Mesothelial cell of epicardium (in vitro differentiated cells): ENCODE data around the gene ITPRIPL1. TPM values are rescaled to one million over a fixed set of nuclear protein-coding genes. Genes with fewer than 3 reads are reported as not detected.
A peak's percentile ranks its signal among the peaks of the same experiment; 100 is the strongest.

Experiments
- DNase-seq, 2 experiments: peaks; one replicate each; pipeline ENCODE4 v3.0.0; 2021; ENCODE audit warnings: low spot score in 2 of 2; ENCODE audit not compliant: unreplicated experiment in 2 of 2
- H3K27ac Mint-ChIP-seq: 2 replicates; pipeline ENCODE4 v1.8.0; 2021; ENCODE audit warnings: mixed read lengths
- H3K27me3 Mint-ChIP-seq: 2 replicates; pipeline ENCODE4 v1.8.0; 2021; ENCODE audit warnings: low read depth, mixed read lengths
- H3K36me3 Mint-ChIP-seq: 2 replicates; pipeline ENCODE4 v1.8.0; 2021; ENCODE audit warnings: mixed read lengths
- H3K4me1 Mint-ChIP-seq: 2 replicates; pipeline ENCODE4 v1.8.0; 2021; ENCODE audit warnings: mixed read lengths
- H3K4me3 Mint-ChIP-seq: 2 replicates; pipeline ENCODE4 v1.8.0; 2021; ENCODE audit warnings: mild to moderate bottlenecking, moderate library complexity, mixed read lengths
- H3K9me3 Mint-ChIP-seq: 2 replicates; pipeline ENCODE4 v1.8.0; 2021; ENCODE audit warnings: mixed read lengths
- CTCF ChIP-seq: fragments of 200-600 bp; sonication (generic); IDR thresholded peaks from one replicate; pipeline ENCODE4 v1.5.0; 2021; ENCODE audit warnings: antibody characterized with exemption; ENCODE audit not compliant: unreplicated experiment
- total RNA-seq: library from RNA; stranded (reverse); gene quantifications from 3 replicates; pipeline ENCODE4 v1.2.1, GENCODE V29; 2021

Gene ITPRIPL1
- total RNA-seq, 1 donor from 2014 or later = 8.9 TPM

- TF ChIP-seq CTCF = no peak
- Mint-ChIP-seq H3K4me1 (peaks cover 14% of the 10 kb centered on the region), H3K27me3 (peaks cover 59% of the 10 kb centered on the region), H3K4me3 (peak overlapping the region; percentile 77), H3K27ac (no peak overlapping the region), H3K36me3 (peaks cover 20% of the 10 kb centered on the region), H3K9me3 (no peaks in the 10 kb centered on the region)
- no peak for DNase-seq
Observed at GRCh38 chr2:96323849-96324248, 1.3 kb upstream of the ITPRIPL1 start.

GRCh38 chr2:96324721-96325040 lies 436 bp upstream of the ITPRIPL1 start:
- Mint-ChIP-seq H3K27ac (no peak overlapping the region), H3K9me3 (no peaks in the 10 kb centered on the region), H3K4me1 (peaks cover 20% of the 10 kb centered on the region), H3K36me3 (peaks cover 20% of the 10 kb centered on the region), H3K4me3 (peak overlapping the region; percentile 77), H3K27me3 (peaks cover 53% of the 10 kb centered on the region)
- no peak for TF ChIP-seq CTCF
- no peak for DNase-seq

GRCh38 chr2:96325884-96326255 lies 753 bp downstream of the ITPRIPL1 start:
- Mint-ChIP-seq H3K27ac (peak overlapping the region; percentile 41), H3K27me3 (peaks cover 41% of the 10 kb centered on the region), H3K4me1 (peaks cover 20% of the 10 kb centered on the region), H3K9me3 (no peaks in the 10 kb centered on the region), H3K36me3 (peaks cover 20% of the 10 kb centered on the region), H3K4me3 (peak overlapping the region; percentile 77)
- DNase-seq = no peak
- no peak for TF ChIP-seq CTCF

GRCh38 chr2:96326564-96326963 lies 1.4 kb downstream of the ITPRIPL1 start:
- no peak for DNase-seq
- no peak for TF ChIP-seq CTCF
- Mint-ChIP-seq H3K4me3 (no peak overlapping the region), H3K27ac (peak overlapping the region; percentile 19), H3K9me3 (no peaks in the 10 kb centered on the region), H3K27me3 (peaks cover 34% of the 10 kb centered on the region), H3K36me3 (peaks cover 20% of the 10 kb centered on the region), H3K4me1 (peaks cover 16% of the 10 kb centered on the region)

GRCh38 chr2:96326990-96327820 lies 2.1 kb downstream of the ITPRIPL1 start:
- peaks cover 20% of the 10 kb centered on the region for H3K36me3 Mint-ChIP-seq
- no peaks in the 10 kb centered on the region for H3K9me3 Mint-ChIP-seq
- TF ChIP-seq CTCF = no peak
- DNase-seq = no peak
- peaks cover 27% of the 10 kb centered on the region for H3K27me3 Mint-ChIP-seq
- no peak overlapping the region for H3K27ac Mint-ChIP-seq
- H3K4me1 Mint-ChIP-seq = peaks cover 12% of the 10 kb centered on the region
- H3K4me3 Mint-ChIP-seq = no peak overlapping the region
